Prostate gland (tissue), 2 donors: ENCODE data around the gene HBG1.

Experiments
- POLR2A ChIP-seq: fragments of 450-650 bp; IDR thresholded peaks from one replicate; pipeline ENCODE4 v1.6.1; 2016; ENCODE audit warnings: antibody characterized with exemption, mild to moderate bottlenecking
- POLR2AphosphoS5 ChIP-seq: sonication (generic); formaldehyde crosslinking; IDR thresholded peaks from one replicate; pipeline ENCODE4 v1.6.1; 2017; ENCODE audit warnings: antibody characterized with exemption
- TF ChIP-seq, protein P1 (sequence below), 4 experiments: fragments of 200-600 bp in 2 of 4; fragments of 450-650 bp in 2 of 4; sonication (generic) in 2 of 4; IDR thresholded peaks; 1 replicate in 3 of 4; 2 replicates in 1 of 4; pipeline ENCODE4 v1.5.1; 2016 to 2019; ENCODE audit warnings: antibody characterized with exemption in 4 of 4, mild to moderate bottlenecking in 2 of 4, moderate library complexity in 2 of 4

DNA sequence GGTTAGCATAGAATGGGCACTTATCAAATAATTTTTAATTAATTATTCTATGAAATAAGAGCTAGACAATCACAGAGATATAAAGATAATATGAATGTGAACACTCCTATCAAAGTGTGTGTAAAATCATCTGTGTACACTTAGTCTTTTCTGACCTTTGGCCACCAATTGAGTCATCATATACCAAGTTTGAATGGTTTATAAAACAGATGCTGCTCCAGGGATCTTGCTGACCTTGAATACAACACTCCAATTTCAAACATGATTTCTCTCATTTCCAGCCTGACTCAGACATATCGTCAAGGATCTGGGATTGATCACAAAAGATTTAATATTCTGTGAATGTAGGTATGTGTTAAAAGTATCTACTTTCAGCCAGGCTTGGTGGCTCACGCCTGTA is 46.3 kb downstream of the HBG1 start:
- TF ChIP-seq, protein P1, sequence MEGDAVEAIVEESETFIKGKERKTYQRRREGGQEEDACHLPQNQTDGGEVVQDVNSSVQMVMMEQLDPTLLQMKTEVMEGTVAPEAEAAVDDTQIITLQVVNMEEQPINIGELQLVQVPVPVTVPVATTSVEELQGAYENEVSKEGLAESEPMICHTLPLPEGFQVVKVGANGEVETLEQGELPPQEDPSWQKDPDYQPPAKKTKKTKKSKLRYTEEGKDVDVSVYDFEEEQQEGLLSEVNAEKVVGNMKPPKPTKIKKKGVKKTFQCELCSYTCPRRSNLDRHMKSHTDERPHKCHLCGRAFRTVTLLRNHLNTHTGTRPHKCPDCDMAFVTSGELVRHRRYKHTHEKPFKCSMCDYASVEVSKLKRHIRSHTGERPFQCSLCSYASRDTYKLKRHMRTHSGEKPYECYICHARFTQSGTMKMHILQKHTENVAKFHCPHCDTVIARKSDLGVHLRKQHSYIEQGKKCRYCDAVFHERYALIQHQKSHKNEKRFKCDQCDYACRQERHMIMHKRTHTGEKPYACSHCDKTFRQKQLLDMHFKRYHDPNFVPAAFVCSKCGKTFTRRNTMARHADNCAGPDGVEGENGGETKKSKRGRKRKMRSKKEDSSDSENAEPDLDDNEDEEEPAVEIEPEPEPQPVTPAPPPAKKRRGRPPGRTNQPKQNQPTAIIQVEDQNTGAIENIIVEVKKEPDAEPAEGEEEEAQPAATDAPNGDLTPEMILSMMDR (IDR thresholded peaks at IDR 0.05): no peak
- no peak for TF ChIP-seq POLR2AphosphoS5
- no peak for TF ChIP-seq POLR2A
